ENCODE results near the gene SLC12A3. TPM values are rescaled to one million over a fixed set of nuclear protein-coding genes. Genes with fewer than 3 reads are reported as not detected.

SLC12A3 gene
- total RNA-seq, 1 donor from 2014 or later = not detected

- no peaks in the 10 kb centered on the region for H3K36me3 Mint-ChIP-seq (ENCODE audit: low read depth)
- H3K27me3 Mint-ChIP-seq (ENCODE audit: low read depth) = no peaks in the 10 kb centered on the region
- H3K27ac Mint-ChIP-seq (ENCODE audit: unreplicated experiment) = no peak overlapping the region
- H3K4me3 Mint-ChIP-seq = no peak overlapping the region
- no peaks in the 10 kb centered on the region for H3K4me1 Mint-ChIP-seq
- no peak for TF ChIP-seq CTCF (conservative IDR thresholded peaks at IDR 0.05)
- H3K9me3 Mint-ChIP-seq = peaks cover 3% of the 10 kb centered on the region
- DNase-seq (ENCODE audit: low read depth, low spot score) = no peak
These were observed 38.9 kb downstream of the SLC12A3 start for GRCh38 chr16:56903866-56904265.

GRCh38 chr16:56907401-56907800, 42.4 kb downstream of the SLC12A3 start:
- Mint-ChIP-seq H3K27ac (ENCODE audit: unreplicated experiment) (no peak overlapping the region), H3K4me1 (peaks cover 19% of the 10 kb centered on the region), H3K4me3 (no peak overlapping the region), H3K36me3 (ENCODE audit: low read depth) (no peaks in the 10 kb centered on the region), H3K27me3 (ENCODE audit: low read depth) (no peaks in the 10 kb centered on the region), H3K9me3 (peaks cover 3% of the 10 kb centered on the region)
- DNase-seq (ENCODE audit: low read depth, low spot score) = no peak
- no peak for TF ChIP-seq CTCF (conservative IDR thresholded peaks at IDR 0.05)

- Mint-ChIP-seq H3K36me3 (ENCODE audit: low read depth) (no peaks in the 10 kb centered on the region), H3K27ac (ENCODE audit: unreplicated experiment) (no peak overlapping the region), H3K4me1 (peaks cover 26% of the 10 kb centered on the region), H3K4me3 (no peak overlapping the region), H3K27me3 (ENCODE audit: low read depth) (no peaks in the 10 kb centered on the region), H3K9me3 (peaks cover 3% of the 10 kb centered on the region)
- no peak for DNase-seq (ENCODE audit: low read depth, low spot score)
- TF ChIP-seq CTCF (conservative IDR thresholded peaks at IDR 0.05) = no peak
These were observed 44.5 kb downstream of the SLC12A3 start for GRCh38 chr16:56909527-56909979.

- DNase-seq (ENCODE audit: low read depth, low spot score) = no peak
- Mint-ChIP-seq H3K4me1 (peaks cover 26% of the 10 kb centered on the region), H3K4me3 (no peak overlapping the region), H3K27ac (ENCODE audit: unreplicated experiment) (peak overlapping the region; percentile 35), H3K9me3 (peaks cover 3% of the 10 kb centered on the region), H3K27me3 (ENCODE audit: low read depth) (no peaks in the 10 kb centered on the region), H3K36me3 (ENCODE audit: low read depth) (no peaks in the 10 kb centered on the region)
- no peak for TF ChIP-seq CTCF (conservative IDR thresholded peaks at IDR 0.05)
These were observed 45.1 kb downstream of the SLC12A3 start for GRCh38 chr16:56910112-56910511.

- no peaks in the 10 kb centered on the region for H3K36me3 Mint-ChIP-seq (ENCODE audit: low read depth)
- no peak for DNase-seq (ENCODE audit: low read depth, low spot score)
- H3K9me3 Mint-ChIP-seq = peaks cover 3% of the 10 kb centered on the region
- no peak for TF ChIP-seq CTCF (conservative IDR thresholded peaks at IDR 0.05)
- H3K4me1 Mint-ChIP-seq = peaks cover 28% of the 10 kb centered on the region
- no peak overlapping the region for H3K27ac Mint-ChIP-seq (ENCODE audit: unreplicated experiment)
- H3K27me3 Mint-ChIP-seq (ENCODE audit: low read depth) = no peaks in the 10 kb centered on the region
- H3K4me3 Mint-ChIP-seq = no peak overlapping the region
These were observed 45.9 kb downstream of the SLC12A3 start for GRCh38 chr16:56910654-56911539.

All from neural crest cell (in vitro differentiated cells).